Measurements from ENCODE around the gene NT5DC1. TPM values are rescaled to one million over a fixed set of nuclear protein-coding genes. Genes with fewer than 3 reads are reported as not detected.

Gene NT5DC1
- total RNA-seq, 1 experiment from 2014 or later: 63.7 TPM

DNA sequence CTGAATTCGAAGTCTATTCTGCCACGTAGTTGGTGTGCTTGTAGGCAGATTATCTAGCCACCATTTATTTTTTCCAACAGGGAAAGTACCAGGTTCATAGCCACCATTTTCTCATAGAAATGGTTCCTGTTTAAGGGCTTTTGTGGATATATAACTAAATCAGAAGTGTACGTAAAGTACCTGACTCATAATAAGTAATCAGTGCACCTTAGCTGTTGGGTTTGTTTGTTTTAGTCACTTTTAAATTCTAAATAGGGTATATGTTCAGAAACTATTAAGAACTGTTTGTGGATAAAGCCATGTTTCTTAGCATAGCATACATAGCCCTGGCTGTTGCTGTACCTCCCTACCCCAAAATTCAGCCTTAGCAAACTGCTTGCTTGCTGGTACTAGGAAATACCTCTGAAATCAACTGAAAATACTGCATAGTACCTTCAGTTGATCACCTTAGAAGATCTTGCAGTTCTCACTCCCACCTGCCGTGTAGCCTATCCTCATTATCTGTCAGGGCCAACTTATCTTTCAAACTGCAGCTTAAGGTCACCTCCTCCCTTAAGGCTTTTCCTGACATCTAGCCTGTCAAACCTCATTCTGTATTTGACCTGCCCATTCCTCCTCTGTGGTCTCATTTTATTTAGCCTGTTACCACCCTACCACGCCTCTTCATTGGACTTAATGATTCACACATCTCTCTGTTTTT, 69.9 kb downstream of the NT5DC1 start:
- Histone ChIP-seq H4K20me1 (ENCODE audit: insufficient read depth) (no peaks in the 10 kb centered on the region), H3K4me3 (replicated peaks in 1 of 2; ENCODE audit: low read depth in 1 of 2, low read length in 2 of 2) (no peak overlapping the region), H3K27me3 (ENCODE audit: insufficient read depth, low read length) (no peaks in the 10 kb centered on the region), H3K27ac (ENCODE audit: low read depth, low read length) (no peak overlapping the region), H3K4me1 (ENCODE audit: control insufficient read depth in 1 of 2, insufficient read depth in 2 of 2, low read length in 2 of 2) (no peaks in the 10 kb centered on the region), H2AFZ (ENCODE audit: low read depth, low read length, poor library complexity, severe bottlenecking) (no peak overlapping the region), H3K36me3 (ENCODE audit: control insufficient read depth in 1 of 2, insufficient read depth in 2 of 2, low read length in 2 of 2) (no peaks in the 10 kb centered on the region), H3K4me2 (ENCODE audit: low read length) (no peak overlapping the region), H3K9ac (ENCODE audit: low read length) (no peak overlapping the region), H3K9me3 (ENCODE audit: control insufficient read depth in 1 of 2, insufficient read depth in 1 of 2, low read depth in 1 of 2, low read length in 2 of 2) (no peaks in the 10 kb centered on the region), H3K79me2 (ENCODE audit: insufficient read depth, low read length) (no peaks in the 10 kb centered on the region), H3K9me2 (ENCODE audit: insufficient read depth) (no peaks in the 10 kb centered on the region)
- no peak for ATAC-seq
- TF ChIP-seq SIN3A (IDR thresholded peaks at IDR 0.05; ENCODE audit: low read depth): no peak
- TF ChIP-seq POLR2A (IDR thresholded peaks at IDR 0.05; ENCODE audit: borderline replicate concordance, extremely low read depth, insufficient read depth, insufficient read length): no peak
- TF ChIP-seq, protein P1, sequence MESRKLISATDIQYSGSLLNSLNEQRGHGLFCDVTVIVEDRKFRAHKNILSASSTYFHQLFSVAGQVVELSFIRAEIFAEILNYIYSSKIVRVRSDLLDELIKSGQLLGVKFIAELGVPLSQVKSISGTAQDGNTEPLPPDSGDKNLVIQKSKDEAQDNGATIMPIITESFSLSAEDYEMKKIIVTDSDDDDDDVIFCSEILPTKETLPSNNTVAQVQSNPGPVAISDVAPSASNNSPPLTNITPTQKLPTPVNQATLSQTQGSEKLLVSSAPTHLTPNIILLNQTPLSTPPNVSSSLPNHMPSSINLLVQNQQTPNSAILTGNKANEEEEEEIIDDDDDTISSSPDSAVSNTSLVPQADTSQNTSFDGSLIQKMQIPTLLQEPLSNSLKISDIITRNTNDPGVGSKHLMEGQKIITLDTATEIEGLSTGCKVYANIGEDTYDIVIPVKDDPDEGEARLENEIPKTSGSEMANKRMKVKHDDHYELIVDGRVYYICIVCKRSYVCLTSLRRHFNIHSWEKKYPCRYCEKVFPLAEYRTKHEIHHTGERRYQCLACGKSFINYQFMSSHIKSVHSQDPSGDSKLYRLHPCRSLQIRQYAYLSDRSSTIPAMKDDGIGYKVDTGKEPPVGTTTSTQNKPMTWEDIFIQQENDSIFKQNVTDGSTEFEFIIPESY (IDR thresholded peaks at IDR 0.05; ENCODE audit: extremely low read depth, insufficient replicate concordance, low read length): no peak
- TF ChIP-seq TCF7L2 (IDR thresholded peaks at IDR 0.05; ENCODE audit: borderline replicate concordance, extremely low read depth, insufficient read depth, insufficient read length): no peak
- TF ChIP-seq, protein P2, sequence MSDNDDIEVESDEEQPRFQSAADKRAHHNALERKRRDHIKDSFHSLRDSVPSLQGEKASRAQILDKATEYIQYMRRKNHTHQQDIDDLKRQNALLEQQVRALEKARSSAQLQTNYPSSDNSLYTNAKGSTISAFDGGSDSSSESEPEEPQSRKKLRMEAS (IDR thresholded peaks at IDR 0.05): no peak
- TF ChIP-seq, protein P3, sequence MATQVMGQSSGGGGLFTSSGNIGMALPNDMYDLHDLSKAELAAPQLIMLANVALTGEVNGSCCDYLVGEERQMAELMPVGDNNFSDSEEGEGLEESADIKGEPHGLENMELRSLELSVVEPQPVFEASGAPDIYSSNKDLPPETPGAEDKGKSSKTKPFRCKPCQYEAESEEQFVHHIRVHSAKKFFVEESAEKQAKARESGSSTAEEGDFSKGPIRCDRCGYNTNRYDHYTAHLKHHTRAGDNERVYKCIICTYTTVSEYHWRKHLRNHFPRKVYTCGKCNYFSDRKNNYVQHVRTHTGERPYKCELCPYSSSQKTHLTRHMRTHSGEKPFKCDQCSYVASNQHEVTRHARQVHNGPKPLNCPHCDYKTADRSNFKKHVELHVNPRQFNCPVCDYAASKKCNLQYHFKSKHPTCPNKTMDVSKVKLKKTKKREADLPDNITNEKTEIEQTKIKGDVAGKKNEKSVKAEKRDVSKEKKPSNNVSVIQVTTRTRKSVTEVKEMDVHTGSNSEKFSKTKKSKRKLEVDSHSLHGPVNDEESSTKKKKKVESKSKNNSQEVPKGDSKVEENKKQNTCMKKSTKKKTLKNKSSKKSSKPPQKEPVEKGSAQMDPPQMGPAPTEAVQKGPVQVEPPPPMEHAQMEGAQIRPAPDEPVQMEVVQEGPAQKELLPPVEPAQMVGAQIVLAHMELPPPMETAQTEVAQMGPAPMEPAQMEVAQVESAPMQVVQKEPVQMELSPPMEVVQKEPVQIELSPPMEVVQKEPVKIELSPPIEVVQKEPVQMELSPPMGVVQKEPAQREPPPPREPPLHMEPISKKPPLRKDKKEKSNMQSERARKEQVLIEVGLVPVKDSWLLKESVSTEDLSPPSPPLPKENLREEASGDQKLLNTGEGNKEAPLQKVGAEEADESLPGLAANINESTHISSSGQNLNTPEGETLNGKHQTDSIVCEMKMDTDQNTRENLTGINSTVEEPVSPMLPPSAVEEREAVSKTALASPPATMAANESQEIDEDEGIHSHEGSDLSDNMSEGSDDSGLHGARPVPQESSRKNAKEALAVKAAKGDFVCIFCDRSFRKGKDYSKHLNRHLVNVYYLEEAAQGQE (IDR thresholded peaks at IDR 0.05; ENCODE audit: low read depth): no peak
- TF ChIP-seq EGR1 (IDR thresholded peaks at IDR 0.05; ENCODE audit: low read depth): no peak
- TF ChIP-seq CEBPB (IDR thresholded peaks at IDR 0.05; ENCODE audit: low read depth): no peak
- BruUV-seq (replicated peaks): no TSS peak
- POLR2A ChIA-PET: no interaction called here
- intact Hi-C loops (cut with micrococcal nuclease): no loop called here
- DNase-seq (ENCODE audit: low read depth, low spot score): no peak
- RAD21 ChIA-PET (ENCODE audit: low non-redundant PET in 1 of 2, low total read pairs in 2 of 2, uncharacterized antibody in 2 of 2, unreplicated experiment in 2 of 2): no interaction called here
- CTCF ChIA-PET: no interaction called here
